ENCODE data around the gene ANO3.
"Not testable (repeated sequence)": the region's sequence is repeated elsewhere in the genome, so short reads cannot be mapped to it uniquely, and the experiment has no call there.

The ANO3 gene

GRCh38 chr11:26331911-26332571, at the start of gene ANO3:
ANO3 (plus strand) TSS chr11:26332130; CDS start chr11:26332276, 146 bp downstream.
- in situ Hi-C loops (cut with MboI; ENCODE audit: low sequenced_read_pairs): no loop called here

GRCh38 chr11:26283852-26284408, 48.0 kb upstream of the ANO3 start:
- in situ Hi-C loops (cut with MboI; ENCODE audit: low sequenced_read_pairs): no loop called here

- in situ Hi-C loops (cut with MboI; ENCODE audit: low sequenced_read_pairs): no loop called here
Measured at GRCh38 chr11:26285608-26286007, 46.3 kb upstream of the ANO3 start.

- in situ Hi-C loops (cut with MboI; ENCODE audit: low sequenced_read_pairs): no loop called here
Measured at GRCh38 chr11:26286472-26287066, 45.4 kb upstream of the ANO3 start.

- in situ Hi-C loops (cut with MboI; ENCODE audit: low sequenced_read_pairs): no loop called here
Measured at GRCh38 chr11:26287067-26287518, 44.8 kb upstream of the ANO3 start.

- in situ Hi-C loops (cut with MboI; ENCODE audit: low sequenced_read_pairs): no loop called here
Measured at GRCh38 chr11:26297189-26297975, 34.5 kb upstream of the ANO3 start.

GRCh38 chr11:26316372-26316771, 15.6 kb upstream of the ANO3 start:
- in situ Hi-C loops (cut with MboI; ENCODE audit: low sequenced_read_pairs): not testable (repeated sequence)

- in situ Hi-C loops (cut with MboI; ENCODE audit: low sequenced_read_pairs): no loop called here
Measured at GRCh38 chr11:26319906-26320305, 12.0 kb upstream of the ANO3 start.

GRCh38 chr11:26321516-26321915, 10.4 kb upstream of the ANO3 start:
- in situ Hi-C loops (cut with MboI; ENCODE audit: low sequenced_read_pairs): no loop called here

- in situ Hi-C loops (cut with MboI; ENCODE audit: low sequenced_read_pairs): no loop called here
Measured at GRCh38 chr11:26322335-26323067, 9.4 kb upstream of the ANO3 start.

GRCh38 chr11:26323837-26324236, 8.1 kb upstream of the ANO3 start:
- in situ Hi-C loops (cut with MboI; ENCODE audit: low sequenced_read_pairs): no loop called here

- in situ Hi-C loops (cut with MboI; ENCODE audit: low sequenced_read_pairs): no loop called here
Measured at GRCh38 chr11:26324270-26324669, 7.7 kb upstream of the ANO3 start.

GRCh38 chr11:26326793-26327400, 5.0 kb upstream of the ANO3 start:
- in situ Hi-C loops (cut with MboI; ENCODE audit: low sequenced_read_pairs): no loop called here

- in situ Hi-C loops (cut with MboI; ENCODE audit: low sequenced_read_pairs): no loop called here
Measured at GRCh38 chr11:26329206-26329605, 2.7 kb upstream of the ANO3 start.

- in situ Hi-C loops (cut with MboI; ENCODE audit: low sequenced_read_pairs): no loop called here
Measured at GRCh38 chr11:26330262-26330661, 1.7 kb upstream of the ANO3 start.

GRCh38 chr11:26332572-26332915, 614 bp downstream of the ANO3 start:
- in situ Hi-C loops (cut with MboI; ENCODE audit: low sequenced_read_pairs): no loop called here

- in situ Hi-C loops (cut with MboI; ENCODE audit: low sequenced_read_pairs): no loop called here
Measured at GRCh38 chr11:26333906-26334305, 2.0 kb downstream of the ANO3 start.

- in situ Hi-C loops (cut with MboI; ENCODE audit: low sequenced_read_pairs): no loop called here
Measured at GRCh38 chr11:26335903-26336302, 4.0 kb downstream of the ANO3 start.

GRCh38 chr11:26344647-26345046, 12.7 kb downstream of the ANO3 start:
- in situ Hi-C loops (cut with MboI; ENCODE audit: low sequenced_read_pairs): no loop called here

- in situ Hi-C loops (cut with MboI; ENCODE audit: low sequenced_read_pairs): no loop called here
Measured at GRCh38 chr11:26348776-26349175, 16.8 kb downstream of the ANO3 start.

GRCh38 chr11:26350002-26350401, 18.1 kb downstream of the ANO3 start:
- in situ Hi-C loops (cut with MboI; ENCODE audit: low sequenced_read_pairs): no loop called here
